ENCODE measurements around the gene ASB18.

- no peak for TF ChIP-seq CTCF (IDR thresholded peaks at IDR 0.05; ENCODE audit: control extremely low read depth in 1 of 3, insufficient read depth in 1 of 3, low read depth in 1 of 3, low read length in 3 of 3)
- no peak for TF ChIP-seq ZNF274 (IDR thresholded peaks at IDR 0.05; ENCODE audit: borderline replicate concordance, extremely low read depth, low read length)
- no peak for TF ChIP-seq RNF2 (IDR thresholded peaks at IDR 0.05; ENCODE audit: borderline replicate concordance, low read depth, low read length, missing control alignments, poor library complexity, severe bottlenecking)
- no peak for TF ChIP-seq POLR2A (IDR thresholded peaks at IDR 0.05; ENCODE audit: control extremely low read depth in 1 of 2, low read depth in 2 of 2, low read length in 2 of 2)
- TF ChIP-seq CBX5 (IDR thresholded peaks at IDR 0.05; ENCODE audit: low read depth, low read length): no peak
- no peak for TF ChIP-seq PHF8 (conservative IDR thresholded peaks at IDR 0.05; ENCODE audit: low read depth, low read length)
These were observed 2.0 kb downstream of the ASB18 start for GRCh38 chr2:236262238-236262637.

Measured in H1 (cell line).